Medulla oblongata (tissue), 1 donor: Measurements from ENCODE around the gene SPOCK1.
"Not testable (repeated sequence)": the region's sequence is repeated elsewhere in the genome, so short reads cannot be mapped to it uniquely, and the experiment has no call there.

Source experiments
- DNase-seq: peaks from one replicate; pipeline ENCODE4 v3.0.0-alpha.2; 2015; ENCODE audit errors: extremely low spot score

The SPOCK1 gene

GRCh38 chr5:137395011-137395755 lies 103.9 kb downstream of the SPOCK1 start:
- no peak for DNase-seq

GRCh38 chr5:137394380-137394779 lies 104.7 kb downstream of the SPOCK1 start:
- DNase-seq: no peak

GRCh38 chr5:137393196-137393993 lies 105.7 kb downstream of the SPOCK1 start:
- no peak for DNase-seq

GRCh38 chr5:137392261-137392660 lies 106.9 kb downstream of the SPOCK1 start:
- no peak for DNase-seq

- DNase-seq: not testable (repeated sequence)
These were observed 108.1 kb downstream of the SPOCK1 start for GRCh38 chr5:137391044-137391443.

- no peak for DNase-seq
These were observed 110.1 kb downstream of the SPOCK1 start for GRCh38 chr5:137389042-137389441.

- DNase-seq: no peak
These were observed 114.1 kb downstream of the SPOCK1 start for GRCh38 chr5:137385064-137385463.

- DNase-seq: no peak
These were observed 115.2 kb downstream of the SPOCK1 start for GRCh38 chr5:137383909-137384308.

- DNase-seq: no peak
These were observed 117.6 kb downstream of the SPOCK1 start for GRCh38 chr5:137381555-137381954.

GRCh38 chr5:137379555-137380286 lies 119.4 kb downstream of the SPOCK1 start:
- no peak for DNase-seq

GRCh38 chr5:137375741-137376526 lies 123.2 kb downstream of the SPOCK1 start:
- peak; percentile 37 for DNase-seq

- no peak for DNase-seq
These were observed 124.9 kb downstream of the SPOCK1 start for GRCh38 chr5:137374110-137374714.

- no peak for DNase-seq
These were observed 126.4 kb downstream of the SPOCK1 start for GRCh38 chr5:137372773-137373160.

- no peak for DNase-seq
These were observed 126.9 kb downstream of the SPOCK1 start for GRCh38 chr5:137372016-137372772.

- no peak for DNase-seq
These were observed 128.7 kb downstream of the SPOCK1 start for GRCh38 chr5:137370096-137371071.

GRCh38 chr5:137368651-137369050 lies 130.5 kb downstream of the SPOCK1 start:
- DNase-seq: no peak

GRCh38 chr5:137367951-137368350 lies 131.2 kb downstream of the SPOCK1 start:
- no peak for DNase-seq

- no peak for DNase-seq
These were observed 132.6 kb downstream of the SPOCK1 start for GRCh38 chr5:137366526-137366925.
